Adipose tissue (tissue), 3 donors: ENCODE results near the gene POU2F2. TPM values are rescaled to one million over a fixed set of nuclear protein-coding genes. Genes with fewer than 3 reads are reported as not detected.
"Not testable (repeated sequence)": the region's sequence is repeated elsewhere in the genome, so short reads cannot be mapped to it uniquely, and the experiment has no call there.

Experiments
- H3K27ac ChIP-seq: one replicate; pipeline ENCODE4 v1.5.1; 2013; ENCODE audit warnings: low read depth, low read length
- WGBS, 3 donors: extraction: QIAGEN DNeasy Blood & Tissue Kit; methylation state at CpG; one replicate each; pipeline ENCODE4 v1.1.7; 2013; 5-methylcytosine and 5-hydroxymethylcytosine counted together
- polyA plus RNA-seq, 3 donors: library from polyadenylated mRNA; stranded (reverse); fragments of 200-250 nt; gene quantifications; one replicate each; pipeline ENCODE4 v1.2.3, GENCODE V29; 2013
- donor health status: healthy with polysubstance abuse.
- donor health status: Bipolar disorder and iron deficiency.
- donor health status: healthy.

The POU2F2 gene
- polyA plus RNA-seq, 3 donors, result 0.67 to 1.2 (median 0.83) TPM

DNA sequence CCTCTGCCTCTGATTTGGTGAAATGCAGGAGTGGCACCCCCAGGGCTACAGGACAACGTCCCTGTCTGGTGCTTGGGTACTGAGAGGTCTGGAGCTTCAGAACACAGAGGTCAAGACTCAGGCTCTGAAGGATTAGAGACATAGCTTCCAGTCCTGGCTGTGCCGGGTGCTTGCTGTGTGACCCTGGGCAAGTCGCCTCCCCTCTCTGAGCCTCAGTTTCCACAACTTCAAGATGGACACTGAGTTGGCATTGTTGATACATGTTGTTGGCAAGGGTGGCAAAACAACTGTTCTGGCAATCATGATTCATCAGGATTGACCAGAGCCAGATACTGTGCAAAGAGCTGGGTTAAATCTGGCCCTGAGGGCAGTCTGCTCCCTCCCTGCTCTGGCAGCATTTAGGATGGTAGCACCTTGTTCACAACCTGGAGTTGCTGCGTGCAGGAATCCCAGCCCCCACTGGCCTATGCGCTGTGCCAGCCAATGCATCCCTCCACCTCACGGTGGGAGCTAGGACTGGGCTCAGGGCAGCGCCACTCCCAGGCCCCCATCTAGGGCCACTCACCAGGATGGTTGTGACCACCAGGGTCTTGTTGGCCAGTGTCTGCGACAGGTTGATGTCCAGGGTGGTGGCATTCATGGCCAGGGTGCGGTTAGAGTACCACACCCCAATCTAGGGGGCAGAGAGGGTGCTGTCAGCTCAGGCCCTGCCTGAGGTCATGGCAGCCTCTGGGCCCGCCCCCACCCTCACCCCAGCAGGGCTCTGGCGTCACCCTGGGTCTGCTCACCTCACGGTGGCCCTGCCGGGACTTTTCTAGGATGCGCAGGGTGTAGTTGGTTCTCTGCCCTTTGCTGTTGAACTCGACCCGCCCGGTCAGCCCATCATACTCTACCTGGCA lies 79.0 kb downstream of the POU2F2 start:
- 84 to 91% (median 89%) methylated on average over 17 of the region's 17 CpGs for WGBS, 3 donors

DNA sequence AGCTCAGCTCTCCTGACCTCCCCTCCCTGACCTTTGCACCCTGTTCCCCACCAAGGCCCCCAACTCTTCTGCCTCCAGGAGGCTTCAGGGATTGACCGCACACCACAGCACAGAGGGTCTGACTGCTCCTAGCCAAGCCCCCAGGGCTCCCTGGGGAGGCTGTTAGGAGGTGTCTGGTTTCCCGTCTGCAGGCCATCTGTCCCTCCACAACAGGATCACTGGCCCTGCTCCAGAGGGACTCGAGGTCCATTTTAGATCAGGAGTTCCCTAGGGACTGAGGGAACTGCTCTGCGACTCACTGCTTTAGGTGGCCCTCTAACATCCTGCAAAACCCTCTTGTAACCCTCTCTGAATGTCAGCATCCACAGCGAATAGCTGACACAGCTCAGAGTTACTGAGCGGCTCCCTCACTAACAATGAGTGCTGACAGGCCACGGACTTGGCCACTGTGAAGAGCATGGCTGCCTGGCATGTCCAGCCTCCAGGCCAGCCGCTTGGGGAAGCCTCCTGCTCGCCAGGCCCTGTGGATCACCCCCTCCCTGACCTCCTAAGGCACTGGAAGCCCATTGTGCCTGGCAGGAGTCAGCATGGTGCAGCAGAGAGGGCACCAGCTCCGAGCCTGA lies 79.9 kb downstream of the POU2F2 start:
- 62 to 69% (median 67%) methylated on average over 10 of the region's 10 CpGs for WGBS, 3 donors

More for the DNA sequence above, 79.0 kb downstream of the POU2F2 start:
- no peak overlapping the region for H3K27ac ChIP-seq

DNA sequence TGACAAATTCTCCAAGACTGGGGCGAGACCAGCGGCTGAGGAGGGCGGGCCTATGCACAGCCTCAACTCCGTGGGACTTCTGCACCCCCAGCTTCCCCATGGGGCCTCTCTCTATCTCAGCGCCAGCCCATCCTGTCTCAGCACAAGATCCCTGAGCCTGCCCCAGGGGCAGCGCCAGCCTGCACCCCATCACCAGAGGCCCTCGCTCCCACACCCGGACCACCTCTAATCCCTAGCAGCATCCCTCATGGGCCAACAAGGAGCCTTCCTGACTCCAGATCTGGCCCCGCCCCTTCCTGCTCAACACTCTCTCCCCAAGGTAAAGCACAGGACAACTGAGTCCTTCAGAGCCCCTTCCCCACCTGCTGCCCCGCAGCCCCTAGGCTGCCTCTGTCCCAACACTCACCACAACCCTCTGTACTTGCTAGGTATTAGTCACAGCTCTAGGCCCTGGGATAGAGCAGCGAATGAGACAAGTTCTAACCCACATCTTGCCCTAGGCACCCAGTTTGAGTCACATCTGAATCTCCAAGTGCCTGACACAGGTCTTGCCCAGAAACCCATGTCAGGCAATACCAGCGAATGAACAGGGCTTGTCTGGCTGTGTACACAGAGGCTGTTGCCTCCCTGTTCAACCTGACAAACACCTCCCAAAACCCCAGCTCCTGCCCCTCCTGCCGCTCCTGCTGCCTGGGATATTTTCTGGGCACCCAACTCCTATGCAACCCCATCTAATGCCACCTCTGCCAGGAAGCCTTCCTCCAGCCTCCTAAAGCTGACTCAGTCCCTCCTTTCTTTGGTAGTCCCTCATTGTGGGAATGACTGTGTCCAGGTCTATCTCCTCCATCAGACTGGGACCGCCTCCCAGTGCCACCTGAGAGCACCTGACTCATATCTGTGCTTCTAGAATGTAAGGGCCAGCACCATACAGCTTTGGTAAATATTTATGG lies 80.8 kb downstream of the POU2F2 start:
- no peak overlapping the region for H3K27ac ChIP-seq
- 91% methylated on average over 14 of the region's 14 CpGs for WGBS, 3 donors

More for the DNA sequence above, 79.9 kb downstream of the POU2F2 start:
- H3K27ac ChIP-seq, result no peak overlapping the region

DNA sequence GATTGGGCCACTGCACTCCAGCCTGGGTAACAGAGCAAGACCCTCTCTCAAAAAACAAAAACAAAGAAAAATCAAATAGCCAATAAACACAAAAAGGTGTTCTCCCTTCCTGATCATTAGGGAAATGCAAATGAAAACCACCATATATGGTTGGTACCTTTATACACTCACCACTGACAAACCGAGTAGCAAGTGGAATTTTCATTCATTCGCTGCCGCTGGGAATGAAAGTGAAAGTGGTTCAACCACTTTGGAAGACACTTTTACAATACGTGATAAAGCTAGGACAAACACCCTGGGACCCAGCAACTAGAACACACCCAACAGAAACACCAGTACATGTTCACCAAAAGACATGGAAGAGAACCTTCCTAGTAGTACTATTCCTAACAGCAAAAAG lies 83.3 kb downstream of the POU2F2 start:
- WGBS, 3 donors, result 36 to 58% (median 42%) methylated on average over 4 of the region's 4 CpGs
- no peak overlapping the region for H3K27ac ChIP-seq

DNA sequence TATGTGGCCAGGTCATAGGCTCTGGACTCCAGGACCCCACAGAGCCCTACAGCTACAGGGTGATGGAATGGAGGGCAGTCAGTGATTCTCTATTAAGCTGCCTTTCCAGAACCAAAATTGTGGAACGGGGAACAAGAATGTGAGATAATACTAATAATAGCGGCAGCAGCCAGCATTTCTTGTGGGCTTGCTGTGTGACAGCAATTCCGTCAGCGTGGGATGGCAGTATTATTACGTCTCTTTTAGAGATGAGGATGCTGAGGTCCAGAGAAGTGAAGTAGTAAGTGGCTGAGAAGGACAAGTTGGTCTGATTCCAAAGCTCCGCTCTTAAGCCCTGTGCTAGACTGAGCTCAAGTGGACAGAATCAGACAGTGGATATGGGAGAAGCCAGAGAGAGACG lies 86.7 kb downstream of the POU2F2 start:
- no peak overlapping the region for H3K27ac ChIP-seq
- 85 to 91% (median 86%) methylated on average over 7 of the region's 7 CpGs for WGBS, 3 donors

DNA sequence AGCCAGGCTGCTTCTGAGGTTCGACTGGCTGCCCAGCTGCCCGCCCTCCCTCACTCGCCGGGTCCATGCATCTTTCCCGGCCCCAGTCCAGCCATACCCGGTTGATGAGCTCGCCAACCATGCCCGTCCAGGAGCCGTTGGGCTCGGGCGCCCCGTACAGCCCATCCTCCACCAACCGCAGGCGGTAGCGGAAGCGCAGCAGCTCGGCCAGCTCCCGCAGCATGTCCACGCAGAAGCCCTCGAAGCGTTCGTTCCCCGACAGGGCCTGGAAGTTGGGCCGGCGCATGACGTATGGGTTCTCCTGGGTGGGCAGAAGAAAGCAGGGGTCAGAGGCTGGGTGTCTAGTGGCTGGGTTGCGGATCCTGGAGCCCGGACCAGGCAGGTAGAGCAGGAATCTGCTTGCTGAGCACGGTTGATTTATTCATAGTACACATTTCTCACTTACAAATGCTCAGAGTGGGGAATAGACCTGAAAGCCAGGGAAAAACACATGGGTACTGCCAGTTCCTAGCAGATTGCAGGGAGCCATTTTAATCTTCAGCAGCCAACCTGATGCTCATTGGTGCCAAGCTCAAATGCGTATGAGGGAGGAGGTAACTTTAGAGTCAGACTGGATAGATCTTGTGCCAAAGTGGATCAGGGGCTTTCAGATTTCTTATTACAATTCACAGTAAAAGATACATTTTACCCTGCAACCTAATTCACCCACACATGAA lies 89.6 kb downstream of the POU2F2 start:
- 83 to 92% (median 88%) methylated on average over 30 of the region's 30 CpGs for WGBS, 3 donors
- H3K27ac ChIP-seq, result no peak overlapping the region

DNA sequence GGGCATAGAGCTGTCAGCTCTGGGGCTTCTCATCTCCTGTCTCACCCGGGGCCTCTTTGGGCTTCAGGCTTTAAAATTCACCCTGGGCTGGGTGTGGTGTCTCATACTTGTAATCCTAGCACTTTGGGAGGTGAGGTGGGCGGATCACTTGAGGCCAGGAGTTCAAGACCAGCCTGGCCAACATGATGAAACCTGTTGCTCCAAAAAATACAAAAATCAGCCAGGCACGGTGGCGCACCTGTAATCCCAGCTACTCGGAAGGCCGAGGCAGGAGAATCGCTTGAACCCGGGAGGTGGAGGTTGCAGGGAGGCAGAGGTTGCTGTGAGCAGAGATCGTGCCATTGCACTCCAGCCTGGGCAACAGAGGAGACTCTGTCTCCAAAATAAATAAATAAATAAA lies 91.8 kb downstream of the POU2F2 start:
- not testable (repeated sequence) for H3K27ac ChIP-seq
- WGBS, 3 donors, result 87 to 92% (median 90%) methylated on average over 9 of the region's 9 CpGs

DNA sequence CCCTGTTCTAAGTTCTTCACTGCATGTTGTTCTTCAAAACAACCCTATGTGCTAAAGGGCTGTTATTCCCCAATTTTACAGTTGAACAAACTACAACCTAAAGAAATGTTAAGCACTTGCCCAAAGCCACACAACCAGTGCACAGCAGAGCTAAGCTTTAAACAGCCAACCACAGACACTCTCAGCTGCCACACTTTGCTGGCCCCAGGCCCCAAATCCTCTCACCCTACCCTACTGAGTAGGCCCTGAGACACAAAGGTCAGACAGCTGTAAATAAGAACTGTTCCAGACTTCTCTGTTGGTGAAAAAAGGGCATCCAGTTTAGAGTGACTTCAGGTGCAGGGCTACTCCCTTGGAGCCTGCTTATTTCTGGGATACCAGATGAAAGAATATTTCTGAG lies 92.2 kb downstream of the POU2F2 start:
- H3K27ac ChIP-seq, result no peak overlapping the region

DNA sequence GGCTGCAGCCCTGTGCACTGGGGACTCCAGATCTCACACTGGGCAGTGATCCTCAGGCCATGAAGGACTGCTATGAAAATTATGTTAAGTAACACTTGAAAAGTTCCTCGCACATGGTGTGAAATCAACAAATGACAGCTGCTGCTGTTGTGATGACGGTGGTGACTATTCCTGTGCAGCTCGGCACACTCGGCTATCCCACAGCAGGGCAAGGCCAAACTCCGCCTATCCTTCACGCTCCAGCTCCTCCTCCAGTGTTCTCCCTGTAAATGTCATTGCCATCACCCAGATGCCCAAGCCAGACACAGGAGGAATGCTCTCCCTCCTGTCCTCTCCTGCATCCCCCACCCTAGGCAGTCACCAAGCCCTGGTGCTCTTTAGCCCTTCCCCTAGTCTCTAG lies 93.6 kb downstream of the POU2F2 start:
- WGBS, 3 donors, result 83 to 87% (median 85%) methylated on average over 6 of the region's 6 CpGs

DNA sequence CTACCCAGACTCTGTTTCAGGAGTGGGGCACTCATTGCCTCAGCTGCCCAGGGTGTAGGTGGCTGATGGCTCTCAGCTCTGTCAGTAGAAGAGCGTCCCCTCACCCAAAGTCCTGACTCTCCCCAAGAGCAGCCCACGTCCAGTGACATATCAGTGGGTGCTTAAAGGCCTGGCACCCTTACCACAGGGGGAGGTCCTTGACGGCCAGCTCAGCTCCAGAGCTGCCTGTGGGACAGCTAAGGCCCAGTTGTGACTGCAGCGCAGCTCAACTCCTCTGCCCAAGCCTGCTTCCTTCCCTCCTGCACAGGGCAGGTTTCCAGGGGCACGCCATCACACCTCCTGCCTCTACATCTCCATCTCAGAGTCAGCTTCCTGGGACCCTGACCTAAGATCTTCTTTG lies 94.6 kb downstream of the POU2F2 start:
- WGBS, 3 donors, result 75 to 82% (median 78%) methylated on average over 5 of the region's 5 CpGs

More for the DNA sequence above, 93.6 kb downstream of the POU2F2 start:
- H3K27ac ChIP-seq, result no peak overlapping the region

More for the DNA sequence above, 94.6 kb downstream of the POU2F2 start:
- no peak overlapping the region for H3K27ac ChIP-seq

Other genes with a start within 250 kb of the POU2F2 start
- 100 to 1,000 TPM in 1 of 3 donors, 10 to 100 TPM in 2; 39.4 to 131 (median 89.0) TPM for gene ARHGEF1, start 249.3 kb downstream of the POU2F2 start, polyA plus RNA-seq
- gene ERFL, start 204.0 kb downstream of the POU2F2 start, polyA plus RNA-seq, result under 1 TPM in 2 of 3 donors, not detected in 1; 0.12 to 0.24 TPM
- gene RABAC1, start 173.1 kb downstream of the POU2F2 start, polyA plus RNA-seq, result 100 to 1,000 TPM; 131 to 208 (median 149) TPM
- gene ATP1A3, start 138.2 kb downstream of the POU2F2 start, polyA plus RNA-seq, result under 1 TPM in 2 of 3 donors, not detected in 1; 0.21 to 0.34 TPM
- 1 to 10 TPM in 1 of 3 donors, under 1 TPM in 2; 0.51 to 1.2 (median 0.79) TPM for gene GRIK5, start 62.2 kb downstream of the POU2F2 start, polyA plus RNA-seq
- 1 to 10 TPM; 4.2 to 8.0 (median 5.3) TPM for gene ZNF574, start 56.3 kb downstream of the POU2F2 start, polyA plus RNA-seq
- gene DEDD2, start 85.2 kb upstream of the POU2F2 start, polyA plus RNA-seq, result 10 to 100 TPM; 14.1 to 17.9 (median 15.7) TPM
- 1 to 10 TPM; 2.9 to 3.4 (median 2.9) TPM for gene ZNF526, start 87.9 kb upstream of the POU2F2 start, polyA plus RNA-seq
- gene GSK3A, start 110.2 kb upstream of the POU2F2 start, polyA plus RNA-seq, result 10 to 100 TPM; 20.9 to 53.8 (median 37.3) TPM
- 10 to 100 TPM; 16.5 to 64.6 (median 33.4) TPM for gene ERF, start 122.7 kb upstream of the POU2F2 start, polyA plus RNA-seq
- gene CIC, start 136.8 kb upstream of the POU2F2 start, polyA plus RNA-seq, result 10 to 100 TPM; 18.7 to 49.1 (median 33.3) TPM
- under 1 TPM; 0.26 to 0.67 (median 0.34) TPM for gene PRR19, start 169.7 kb upstream of the POU2F2 start, polyA plus RNA-seq
- gene PAFAH1B3, start 170.2 kb upstream of the POU2F2 start, polyA plus RNA-seq, result 10 to 100 TPM in 2 of 3 donors, 1 to 10 TPM in 1; 7.7 to 17.3 (median 11.2) TPM
- gene TMEM145, start 180.9 kb upstream of the POU2F2 start, polyA plus RNA-seq, result 1 to 10 TPM in 1 of 3 donors, under 1 TPM in 1, not detected in 1; 0.10 to 1.4 TPM
- gene MEGF8, start 193.2 kb upstream of the POU2F2 start, polyA plus RNA-seq, result 10 to 100 TPM in 2 of 3 donors, 1 to 10 TPM in 1; 6.8 to 30.4 (median 20.3) TPM